H1 (cell line): Measurements from ENCODE around the gene IVNS1ABP. TPM values are rescaled to one million over a fixed set of nuclear protein-coding genes. Genes with fewer than 3 reads are reported as not detected.

ENCODE experiments used
- HDAC6 ChIP-seq: IDR thresholded peaks from one replicate; pipeline ENCODE4 v1.7.1; 2012; ENCODE audit warnings: low read depth, mild to moderate bottlenecking, inconsistent platforms, low read length, moderate library complexity
- KDM4A ChIP-seq: IDR thresholded peaks from one replicate; pipeline ENCODE4 v1.7.1; 2012; ENCODE audit warnings: low read depth, mild to moderate bottlenecking, moderate library complexity, low read length, inconsistent platforms; ENCODE audit not compliant: severe bottlenecking
- USF2 ChIP-seq: IDR thresholded peaks from 2 replicates; pipeline ENCODE4 v1.6.1; 2011; ENCODE audit warnings: low read length, improper control_type of control experiment
- polyA plus RNA-seq, 7 experiments: library from polyadenylated mRNA; depleted of rRNA in 3 of 7; stranded (reverse) in 5 of 7; unstranded in 2 of 7; fragments of >200 nt in 5 of 7; fragments of 200-250 nt in 2 of 7; gene quantifications; 1 replicate in 5 of 7; 2 replicates in 1 of 7; 4 replicates in 1 of 7; pipeline versions ENCODE4 v1.2.1 to v1.2.3, GENCODE V29; 2011 to 2013; ENCODE audit warnings: missing spikeins in 2 of 7, mixed read lengths in 2 of 7
- total RNA-seq: library from RNA; stranded (reverse); fragmentation: NEBNext Ultra II Directional; extraction: Animal tissue kit (Norgen Biotek cat#: 25700); gene quantifications from 2 replicates; pipeline ENCODE4 v1.2.1, GENCODE V29; 2021

Gene IVNS1ABP
- total and polyA plus RNA-seq, 2 of the 8 experiments (the other 6 are each of a cell fraction or from before 2014, with no cell fraction given), result 65.9 to 189 TPM

- TF ChIP-seq HDAC6, result no peak
- TF ChIP-seq KDM4A, result no peak
- no peak for TF ChIP-seq USF2
These were observed 31.9 kb upstream of the IVNS1ABP start (continued) for GRCh38 chr1:185348985-185349384.
